GM12878 (cell line): Measurements from ENCODE around the gene TMEM41A. TPM values are rescaled to one million over a fixed set of nuclear protein-coding genes. Genes with fewer than 3 reads are reported as not detected.

Experiments used
- ATAC-seq: fragments of 200-7000 bp; cut with Tn5 transposase; 3 replicates; pipeline ENCODE4 v1.9.1; 2020; ENCODE audit warnings: mild to moderate bottlenecking, moderate library complexity
- BruUV-seq: library from RNA; stranded (reverse); fragments of 400-500 nt; replicated peaks from 2 replicates; lab custom pipeline; 2021; lab: Mats Ljungman, UMichigan
- CTCF ChIA-PET: fragments of 300-600 bp; sonication (Branson Sonifier 250); formaldehyde crosslinking; extraction: SDS; loops from one replicate; lab custom pipeline; 2021; ENCODE audit warnings: inconsistent platforms; lab: Yijun Ruan, JAX
- POLR2A ChIA-PET: fragments of 350-600 bp; formaldehyde crosslinking; extraction: SDS; loops from one replicate; lab custom pipeline; 2021; ENCODE audit warnings: inconsistent platforms; lab: Charles Lee
- RAD21 ChIA-PET: fragments of 300-600 bp; sonication (Branson Sonifier 250); formaldehyde crosslinking; loops from one replicate; lab custom pipeline; 2023; ENCODE audit warnings: antibody characterized with exemption; ENCODE audit not compliant: unreplicated experiment; lab: Charles Lee
- SMC1A ChIA-PET: fragments of 300-600 bp; sonication (Branson Sonifier 250); formaldehyde crosslinking; loops from one replicate; lab custom pipeline; 2023; ENCODE audit not compliant: unreplicated experiment, uncharacterized antibody; lab: Charles Lee
- DNase-seq: peaks from one replicate; pipeline ENCODE4 v3.0.0-alpha.2; 2011; ENCODE audit warnings: low read depth, low spot score
- FAIRE-seq: peaks from 3 replicates; lab custom pipeline; 2011; peaks lifted over from hg19 to GRCh38; lab: Jason Lieb, UNC
- H2AFZ ChIP-seq: 2 replicates; pipeline ENCODE4 v1.6.0; 2011; ENCODE audit warnings: low read depth, low read length, control low read depth; ENCODE audit not compliant: control insufficient read depth
- H3K27ac ChIP-seq: 2 replicates; pipeline ENCODE4 v1.5.1; 2011; ENCODE audit warnings: control low read depth; ENCODE audit not compliant: control insufficient read depth, insufficient read depth
- H3K27me3 ChIP-seq, 2 experiments: replicated peaks in 1 of 2; 2 replicates each; pipeline versions ENCODE4 v1.6.0 to v1.6.1; 2011; ENCODE audit warnings: low read length in 1 of 2; ENCODE audit not compliant: control insufficient read depth in 2 of 2, insufficient read depth in 2 of 2
- H3K36me3 ChIP-seq, 2 experiments: 2 replicates each; pipeline ENCODE4 v1.5.1; 2011; ENCODE audit warnings: low read length in 1 of 2; ENCODE audit not compliant: control insufficient read depth in 2 of 2, insufficient read depth in 2 of 2
- H3K4me1 ChIP-seq: 2 replicates; pipeline ENCODE4 v1.6.1; 2011; ENCODE audit warnings: mild to moderate bottlenecking, low read length, moderate library complexity, mixed read lengths; ENCODE audit not compliant: control insufficient read depth, insufficient read depth
- H3K4me2 ChIP-seq: 2 replicates; pipeline ENCODE4 v1.6.0; 2011; ENCODE audit warnings: control low read depth; ENCODE audit not compliant: control insufficient read depth, insufficient read depth
- H3K4me3 ChIP-seq: fragments of 200-600 bp; sonication (generic); 2 replicates; pipeline ENCODE4 v1.5.1; 2016
- H3K79me2 ChIP-seq: 2 replicates; pipeline ENCODE4 v1.6.0; 2011; ENCODE audit warnings: low read length; ENCODE audit not compliant: control insufficient read depth, insufficient read depth
- H3K9ac ChIP-seq: 2 replicates; pipeline ENCODE4 v1.8.0; 2011; ENCODE audit warnings: low read length, control low read depth, mixed read lengths; ENCODE audit not compliant: control insufficient read depth, insufficient read depth
- H3K9me3 ChIP-seq: replicated peaks from 3 replicates; pipeline ENCODE4 v1.5.1; 2011; ENCODE audit warnings: mild to moderate bottlenecking, low read length; ENCODE audit not compliant: control insufficient read depth, insufficient read depth
- H4K20me1 ChIP-seq: 2 replicates; pipeline ENCODE4 v1.6.0; 2011; ENCODE audit not compliant: control insufficient read depth, insufficient read depth
- CBFB ChIP-seq: IDR thresholded peaks from 2 replicates; pipeline ENCODE4 v1.6.1; 2016; ENCODE audit warnings: antibody characterized with exemption, low read depth
- EGR1 ChIP-seq, 2 experiments: IDR thresholded peaks; 1 replicate in 1 of 2; 2 replicates in 1 of 2; pipeline ENCODE4 v1.6.1; 2011 to 2012; ENCODE audit warnings: low read depth in 2 of 2, low read length in 2 of 2, borderline replicate concordance in 1 of 2, mild to moderate bottlenecking in 1 of 2, moderate library complexity in 1 of 2
- KLF5 ChIP-seq: fragments of 450-650 bp; IDR thresholded peaks from 2 replicates; pipeline ENCODE4 v1.6.1; 2014; ENCODE audit warnings: mild to moderate bottlenecking; ENCODE audit not compliant: partially characterized antibody
- MEF2B ChIP-seq: fragments of 450-650 bp; IDR thresholded peaks from 2 replicates; pipeline ENCODE4 v1.6.1; 2018; ENCODE audit warnings: mild to moderate bottlenecking, moderate library complexity; ENCODE audit not compliant: partially characterized antibody, poor library complexity, severe bottlenecking
- WGBS: methylation state at CpG from one replicate; pipeline ENCODE4 v1.1.6; 2016; ENCODE audit warnings: low lambda C conversion rate; ENCODE audit not compliant: insufficient replicate concordance, insufficient coverage; ENCODE audit errors: missing lambda C conversion rate; 5-methylcytosine and 5-hydroxymethylcytosine counted together
- in situ Hi-C: fragments of 300-500 bp; cut with MboI; formaldehyde crosslinking; loops from 9 replicates; pipeline ENCODE4 v1.14.3; 2018; ENCODE audit warnings: mixed read lengths
- intact Hi-C: fragments of 100-400 bp; cut with micrococcal nuclease; formaldehyde crosslinking; loops from one replicate; pipeline ENCODE4 v1.14.2; 2022; ENCODE audit not compliant: unreplicated experiment
- polyA plus RNA-seq, 11 experiments: library from polyadenylated mRNA; depleted of rRNA in 4 of 11; unstranded in 6 of 11; stranded (reverse) in 5 of 11; fragments of >200 nt; fragmentation: Nextera tagmentation in 4 of 11; fragmentation: Illumina TruSeq in 1 of 11; extraction: Ambion mirVana in 4 of 11; extraction: Trizol in 1 of 11; gene quantifications; 1 replicate in 1 of 11; 2 replicates in 10 of 11; pipeline versions ENCODE4 v1.2.1 to v1.2.3, GENCODE V29; 2011 to 2016; ENCODE audit warnings: inconsistent platforms in 2 of 11, missing spikeins in 2 of 11, low read depth in 1 of 11
- total RNA-seq, 4 experiments: library from RNA; depleted of rRNA in 3 of 4; stranded (reverse); fragments of >200 nt in 3 of 4; fragmentation: Illumina TruSeq in 1 of 4; extraction: Trizol in 1 of 4; gene quantifications; 2 replicates each; pipeline versions ENCODE4 v1.2.1 to v1.2.3, GENCODE V29; 2013 to 2021
- TF ChIP-seq, protein P1 (sequence below): fragments of 450-650 bp; IDR thresholded peaks from 2 replicates; pipeline ENCODE4 v1.6.1; 2016; ENCODE audit warnings: mild to moderate bottlenecking

TMEM41A gene
- total and polyA plus RNA-seq, 10 of the 15 experiments (the other 5 are each of a cell fraction or from before 2014, with no cell fraction given): 13.9 to 33.2 (median 21.8) TPM

DNA sequence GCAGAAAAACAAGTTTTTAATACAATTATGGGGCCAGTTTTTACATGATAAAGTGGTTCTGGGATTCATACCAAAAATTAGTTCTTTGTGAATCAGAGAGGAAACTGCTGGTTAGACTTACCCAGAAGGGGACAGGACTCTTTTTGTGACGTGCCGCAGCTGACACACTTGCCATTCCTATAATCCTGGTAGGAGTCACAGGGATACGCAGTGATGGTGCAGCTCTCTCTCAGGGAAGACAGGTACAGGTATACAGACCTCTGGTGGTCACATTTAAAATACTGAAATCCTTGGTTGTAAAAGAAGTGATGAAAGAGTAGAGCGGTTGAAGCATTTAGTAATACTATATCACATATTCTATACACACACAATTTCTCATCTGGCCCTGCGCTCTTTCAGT is 20.2 kb upstream of the TMEM41A start:
- no peaks in the 10 kb centered on the region; a peak in 2 of 4 replicates for H3K36me3 ChIP-seq
- TF ChIP-seq, protein P1, sequence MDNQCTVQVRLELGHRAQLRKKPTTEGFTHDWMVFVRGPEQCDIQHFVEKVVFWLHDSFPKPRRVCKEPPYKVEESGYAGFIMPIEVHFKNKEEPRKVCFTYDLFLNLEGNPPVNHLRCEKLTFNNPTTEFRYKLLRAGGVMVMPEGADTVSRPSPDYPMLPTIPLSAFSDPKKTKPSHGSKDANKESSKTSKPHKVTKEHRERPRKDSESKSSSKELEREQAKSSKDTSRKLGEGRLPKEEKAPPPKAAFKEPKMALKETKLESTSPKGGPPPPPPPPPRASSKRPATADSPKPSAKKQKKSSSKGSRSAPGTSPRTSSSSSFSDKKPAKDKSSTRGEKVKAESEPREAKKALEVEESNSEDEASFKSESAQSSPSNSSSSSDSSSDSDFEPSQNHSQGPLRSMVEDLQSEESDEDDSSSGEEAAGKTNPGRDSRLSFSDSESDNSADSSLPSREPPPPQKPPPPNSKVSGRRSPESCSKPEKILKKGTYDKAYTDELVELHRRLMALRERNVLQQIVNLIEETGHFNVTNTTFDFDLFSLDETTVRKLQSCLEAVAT: no peak
- no peak for TF ChIP-seq MEF2B
- TF ChIP-seq KLF5: no peak
- TF ChIP-seq, all 136 proteins: peak for 0
- no peaks in the 10 kb centered on the region for H3K79me2 ChIP-seq
- 77% methylated on average over 5 of the region's 5 CpGs for WGBS
- H2AFZ ChIP-seq: no peak overlapping the region
- H3K9ac ChIP-seq: no peak overlapping the region
- H3K4me2 ChIP-seq: no peak overlapping the region
- in situ Hi-C loops: no loop called here
- FAIRE-seq (no peak), ATAC-seq (no peak), DNase-seq (no peak)
- intact Hi-C loops: no loop called here
- H3K27me3 ChIP-seq: no peaks in the 10 kb centered on the region
- no TSS peak for BruUV-seq
- no peak overlapping the region for H3K27ac ChIP-seq
- RAD21 ChIA-PET: no interaction called here
- no peak overlapping the region for H3K4me3 ChIP-seq
- no peaks in the 10 kb centered on the region for H3K9me3 ChIP-seq
- SMC1A ChIA-PET: no interaction called here
- no peaks in the 10 kb centered on the region for H4K20me1 ChIP-seq
- POLR2A ChIA-PET: no interaction called here
- H3K4me1 ChIP-seq: peaks cover 4% of the 10 kb centered on the region; the same call in 1 of the 2 replicates
- CTCF ChIA-PET: interaction anchor here (0.5 kb wide), 1 partner anchor 12 kb away, joined by 3 read pairs; no protein-coding TSS in a partner anchor

GRCh38 chr3:185517387-185518130 is 18.7 kb upstream of the TMEM41A start:
- Histone ChIP-seq H3K27ac (no peak overlapping the region), H3K9ac (no peak overlapping the region), H3K4me3 (no peak overlapping the region), H3K4me2 (no peak overlapping the region), H4K20me1 (no peaks in the 10 kb centered on the region), H3K36me3 (no peaks in the 10 kb centered on the region; a peak in 2 of 4 replicates), H3K4me1 (peaks cover 4% of the 10 kb centered on the region; the same call in 1 of the 2 replicates), H3K79me2 (no peaks in the 10 kb centered on the region), H2AFZ (no peak overlapping the region), H3K27me3 (no peaks in the 10 kb centered on the region), H3K9me3 (no peaks in the 10 kb centered on the region)
- 80% methylated on average over 2 of the region's 2 CpGs for WGBS
- POLR2A ChIA-PET: no interaction called here
- FAIRE-seq: no peak
- in situ Hi-C loops (no loop called here), intact Hi-C loops (no loop called here)
- SMC1A ChIA-PET: no interaction called here
- CTCF ChIA-PET: interaction anchor here (0.9 kb wide), 1 partner anchor 15 kb away, joined by 3 read pairs; no protein-coding TSS in a partner anchor
- no peak for TF ChIP-seq CBFB
- no peak for TF ChIP-seq EGR1 (IDR thresholded peaks at IDR 0.05; ENCODE audit: borderline replicate concordance in 1 of 2, low read depth in 2 of 2, low read length in 2 of 2)
- DNase-seq: no peak
- no peak for ATAC-seq
- no TSS peak for BruUV-seq
- RAD21 ChIA-PET: no interaction called here
